Measurements from ENCODE around the gene GLG1.
A peak's percentile ranks its signal among the peaks of the same experiment; 100 is the strongest.
"Not testable (repeated sequence)": the region's sequence is repeated elsewhere in the genome, so short reads cannot be mapped to it uniquely, and the experiment has no call there.

GLG1 gene

GRCh38 chr16:74438492-74438979, 168.4 kb downstream of the GLG1 start:
- ChIA-PET CTCF (no interaction called here), POLR2A (ENCODE audit: low non-redundant PET) (no interaction called here)
- no peak overlapping the region for H3K27ac ChIP-seq

DNA sequence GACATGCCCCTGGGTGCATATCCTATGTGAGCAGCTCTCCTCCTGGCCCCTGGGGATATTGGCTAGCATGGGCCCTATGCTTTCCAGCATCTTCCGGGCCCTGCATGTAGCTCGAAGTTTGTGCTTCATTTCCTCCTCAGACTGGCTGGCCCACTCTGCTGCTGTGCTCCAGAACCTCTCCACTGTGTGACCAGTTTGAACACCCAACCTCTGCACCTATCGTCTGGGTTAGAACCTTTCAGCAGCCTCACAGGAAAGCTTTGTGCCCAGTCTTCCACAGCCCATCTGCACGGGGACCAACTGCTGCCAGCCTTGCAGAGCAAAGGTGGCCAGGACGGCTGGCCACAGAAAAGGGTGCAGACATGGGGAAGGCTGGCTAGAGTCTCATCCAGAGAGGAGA, 175.4 kb downstream of the GLG1 start:
- H3K27ac ChIP-seq, result peak overlapping the region; percentile 65
- DNase-seq (ENCODE audit: low spot score), result no peak
- TF ChIP-seq CTCF (conservative IDR thresholded peaks at IDR 0.05; ENCODE audit: low read depth), result no peak
- CTCF ChIA-PET, result interaction anchor here (1.2 to 1.5 kb wide), 2 partner anchors 122 to 127 kb away, joined by 8 to 10 read pairs; no protein-coding TSS in a partner anchor
- POLR2A ChIA-PET (ENCODE audit: low non-redundant PET), result no interaction called here

More at GRCh38 chr16:74438492-74438979, 168.4 kb downstream of the GLG1 start:
- no peak for TF ChIP-seq CTCF (conservative IDR thresholded peaks at IDR 0.05; ENCODE audit: low read depth)
- DNase-seq (ENCODE audit: low spot score), result no peak

GRCh38 chr16:74430036-74430712, 176.7 kb downstream of the GLG1 start:
- CTCF ChIA-PET; H3K27ac ChIP-seq; POLR2A ChIA-PET (ENCODE audit: low non-redundant PET): not testable (repeated sequence)
- peak; percentile 83 for TF ChIP-seq CTCF (conservative IDR thresholded peaks at IDR 0.05; ENCODE audit: low read depth)
- peak; percentile 26 for DNase-seq (ENCODE audit: low spot score)

DNA sequence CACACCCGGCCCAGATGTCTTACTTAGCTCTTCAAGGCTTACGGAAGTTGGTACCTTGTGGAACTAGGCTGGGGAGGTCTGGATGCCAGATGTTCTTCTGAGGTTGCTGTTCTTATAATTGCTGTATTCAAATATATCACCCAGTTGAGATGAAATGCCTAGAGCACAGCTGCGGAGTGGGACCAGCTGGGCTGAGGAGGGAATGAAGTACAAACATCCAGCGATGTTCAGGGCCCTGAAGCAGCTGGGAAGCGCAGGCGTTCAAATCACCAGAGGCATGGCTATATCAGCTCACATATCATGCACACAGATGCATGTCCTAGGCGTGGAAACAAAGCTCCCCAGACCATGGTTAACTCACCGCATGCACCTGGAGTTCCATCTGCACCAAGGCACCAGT, 178.4 kb downstream of the GLG1 start:
- H3K27ac ChIP-seq; DNase-seq (ENCODE audit: low spot score); POLR2A ChIA-PET (ENCODE audit: low non-redundant PET): not testable (repeated sequence)
- CTCF ChIA-PET, result interaction anchor here (0.6 kb wide), 1 partner anchor 219 kb away, joined by 3 read pairs; no protein-coding TSS in a partner anchor

- CTCF ChIA-PET, result not testable (repeated sequence)
Observed at GRCh38 chr16:74425751-74426150, 181.2 kb downstream of the GLG1 start.

DNA sequence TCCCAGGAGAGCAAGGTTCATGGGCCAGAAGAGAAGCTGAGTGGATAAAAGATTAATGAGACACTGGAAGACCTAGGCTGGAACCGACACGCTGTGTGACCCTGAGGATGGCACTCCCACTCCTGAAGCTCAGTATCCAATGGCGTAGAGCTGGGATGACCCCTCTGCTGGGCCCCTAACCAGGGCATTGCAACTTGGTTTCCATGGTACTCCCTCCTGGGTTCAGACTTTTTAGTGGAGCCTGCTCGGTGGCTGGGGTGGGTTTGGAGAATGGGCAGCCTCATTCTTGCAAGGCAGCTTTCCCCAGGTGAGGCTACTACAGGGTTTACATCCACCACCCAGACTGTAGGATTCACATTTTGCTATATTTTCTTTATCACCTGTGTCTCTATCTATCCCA, 183.2 kb downstream of the GLG1 start:
- POLR2A ChIA-PET (ENCODE audit: low non-redundant PET), result interaction anchor here (0.6 to 0.7 kb wide), 2 partner anchors 243 to 1068 kb away, joined by 5 to 6 read pairs; partner anchors contain the start of gene RFWD3
- H3K27ac ChIP-seq; CTCF ChIA-PET; DNase-seq (ENCODE audit: low spot score): not testable (repeated sequence)

More at GRCh38 chr16:74425751-74426150, 181.2 kb downstream of the GLG1 start:
- POLR2A ChIA-PET (ENCODE audit: low non-redundant PET); DNase-seq (ENCODE audit: low spot score); H3K27ac ChIP-seq: not testable (repeated sequence)

DNA sequence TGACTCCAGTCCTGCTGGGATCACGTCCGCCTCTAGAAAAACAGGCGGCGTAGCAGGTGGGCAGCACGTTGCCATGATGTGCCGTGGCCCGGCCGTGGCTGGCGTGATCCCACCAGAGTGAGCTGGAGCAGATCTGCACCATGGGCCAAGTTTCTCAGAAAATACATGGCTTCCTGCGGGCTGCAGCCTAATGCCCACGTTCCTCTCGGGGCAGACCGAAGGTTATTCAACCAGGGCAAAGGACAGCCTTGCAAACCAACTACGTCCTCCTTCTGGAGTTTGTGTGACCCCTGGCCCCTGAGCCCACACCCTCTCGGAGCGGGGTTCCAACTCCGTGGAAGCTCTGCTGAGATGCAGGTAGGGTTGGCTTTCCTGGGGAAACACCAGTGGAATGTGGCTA, 184.8 kb downstream of the GLG1 start:
- POLR2A ChIA-PET (ENCODE audit: low non-redundant PET); DNase-seq (ENCODE audit: low spot score); CTCF ChIA-PET; H3K27ac ChIP-seq: not testable (repeated sequence)

GRCh38 chr16:74421482-74421785, 185.5 kb downstream of the GLG1 start:
- DNase-seq (ENCODE audit: low spot score); H3K27ac ChIP-seq; CTCF ChIA-PET; POLR2A ChIA-PET (ENCODE audit: low non-redundant PET): not testable (repeated sequence)

- DNase-seq (ENCODE audit: low spot score); POLR2A ChIA-PET (ENCODE audit: low non-redundant PET); CTCF ChIA-PET; H3K27ac ChIP-seq: not testable (repeated sequence)
Observed at GRCh38 chr16:74420612-74421481, 186.1 kb downstream of the GLG1 start, which contains the start of gene CLEC18B. TSS of gene CLEC18B (minus strand) at chr16:74421478. CDS start at chr16:74421270, 208 bp downstream.

DNA sequence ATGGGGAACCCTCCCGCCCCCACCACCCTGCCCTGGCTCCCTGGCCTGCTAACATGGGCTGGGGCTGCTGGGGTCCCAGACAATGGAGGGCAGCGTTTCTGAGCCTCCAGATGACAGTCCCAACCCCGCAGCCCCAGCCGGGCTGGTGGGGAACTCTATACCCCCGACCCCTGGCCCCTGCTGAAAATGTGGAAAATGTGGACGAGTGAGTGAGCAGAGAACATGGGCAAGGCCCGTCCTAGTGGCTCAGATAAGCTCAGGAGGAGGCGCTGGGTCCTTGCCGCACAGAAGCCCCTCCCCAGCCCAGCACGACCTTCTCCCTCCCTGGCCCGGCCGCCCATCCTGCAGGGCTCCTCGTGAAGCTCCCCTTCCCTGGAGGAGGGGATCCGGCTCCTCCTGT, 187.1 kb downstream of the GLG1 start:
- CTCF ChIA-PET; DNase-seq (ENCODE audit: low spot score); POLR2A ChIA-PET (ENCODE audit: low non-redundant PET); H3K27ac ChIP-seq: not testable (repeated sequence)

GRCh38 chr16:74417897-74418296, 189.0 kb downstream of the GLG1 start:
- DNase-seq (ENCODE audit: low spot score); H3K27ac ChIP-seq; POLR2A ChIA-PET (ENCODE audit: low non-redundant PET); CTCF ChIA-PET: not testable (repeated sequence)

- CTCF ChIA-PET; POLR2A ChIA-PET (ENCODE audit: low non-redundant PET); DNase-seq (ENCODE audit: low spot score); H3K27ac ChIP-seq: not testable (repeated sequence)
Observed at GRCh38 chr16:74413920-74414319, 193.0 kb downstream of the GLG1 start.

- H3K27ac ChIP-seq; CTCF ChIA-PET; DNase-seq (ENCODE audit: low spot score); POLR2A ChIA-PET (ENCODE audit: low non-redundant PET): not testable (repeated sequence)
Observed at GRCh38 chr16:74413485-74413884, 193.4 kb downstream of the GLG1 start.
